Vagina (tissue), 2 donors: ENCODE results near the gene FAF2. TPM values are rescaled to one million over a fixed set of nuclear protein-coding genes. Genes with fewer than 3 reads are reported as not detected.

ENCODE experiments used
- DNase-seq, 2 donors: peaks; one replicate each; pipeline ENCODE4 v3.0.0-alpha.2; 2017; ENCODE audit errors: extremely low spot score in 2 of 2
- H3K27ac ChIP-seq: fragments of 200-600 bp; sonication (generic); one replicate; pipeline ENCODE4 v1.5.1; 2019
- H3K27me3 ChIP-seq: fragments of 200-600 bp; sonication (generic); one replicate; pipeline ENCODE4 v1.5.1; 2019
- H3K36me3 ChIP-seq, 2 donors: fragments of 200-600 bp; sonication (generic); one replicate each; pipeline ENCODE4 v1.5.1; 2017 to 2019
- H3K4me1 ChIP-seq: fragments of 200-600 bp; sonication (generic); one replicate; pipeline ENCODE4 v1.5.1; 2019
- H3K4me3 ChIP-seq, 2 donors: fragments of 200-600 bp; sonication (generic); 1 replicate in 1 of 2; 2 replicates in 1 of 2; pipeline ENCODE4 v1.5.1; 2016 to 2019
- H3K9me3 ChIP-seq: fragments of 200-600 bp; sonication (generic); one replicate; pipeline ENCODE4 v1.5.1; 2019
- POLR2A ChIP-seq, 2 donors: fragments of 450-650 bp; IDR thresholded peaks; one replicate each; pipeline ENCODE4 v1.6.1; 2017; ENCODE audit warnings: antibody characterized with exemption in 2 of 2, mild to moderate bottlenecking in 2 of 2, moderate library complexity in 2 of 2
- POLR2AphosphoS5 ChIP-seq, 2 donors: sonication (generic); formaldehyde crosslinking; IDR thresholded peaks; one replicate each; pipeline ENCODE4 v1.9.0; 2017; ENCODE audit warnings: antibody characterized with exemption in 2 of 2, mild to moderate bottlenecking in 2 of 2, low read depth in 1 of 2; ENCODE audit not compliant: insufficient read depth in 1 of 2
- intact Hi-C: fragments of 100-400 bp; cut with DNase I; formaldehyde crosslinking; loops from one replicate; pipeline ENCODE4 v1.15.1; 2023
- total RNA-seq: library from RNA; depleted of rRNA; stranded (reverse); fragments of >200 nt; gene quantifications from one replicate; pipeline ENCODE4 v1.2.3, GENCODE V29; 2016
- TF ChIP-seq, protein P1 (sequence below), 3 experiments: fragments of 450-650 bp in 2 of 3; fragments of 200-600 bp in 1 of 3; sonication (generic) in 1 of 3; IDR thresholded peaks; one replicate each; pipeline ENCODE4 v1.5.1; 2017 to 2019; ENCODE audit warnings: antibody characterized with exemption in 3 of 3, mild to moderate bottlenecking in 2 of 3, moderate library complexity in 2 of 3

FAF2 gene
- total RNA-seq, 1 donor from 2014 or later: 25.3 TPM

DNA sequence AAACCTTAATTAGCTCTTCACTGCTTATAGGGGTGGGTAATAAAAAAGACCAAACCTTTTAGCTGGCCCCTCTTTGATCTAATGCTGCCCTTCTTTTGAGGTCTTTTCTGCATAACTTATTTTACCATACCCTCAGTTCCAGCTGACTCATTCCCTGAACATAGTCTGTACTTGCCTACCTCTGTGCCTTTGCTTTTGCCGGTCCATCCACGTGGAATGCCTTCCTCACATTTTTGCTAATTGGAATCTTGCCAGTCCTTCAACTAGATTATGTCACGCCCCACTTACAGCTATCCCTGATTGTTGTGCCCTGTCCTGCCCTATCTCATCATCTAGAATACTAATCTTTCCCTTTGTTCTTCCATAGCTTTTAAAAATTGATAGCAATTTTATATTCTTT is 44.2 kb downstream of the FAF2 start:
- Histone ChIP-seq H3K9me3 (no peaks in the 10 kb centered on the region), H3K27me3 (no peaks in the 10 kb centered on the region), H3K27ac (no peak overlapping the region), H3K4me1 (peaks cover 13% of the 10 kb centered on the region), H3K36me3 (peaks cover 0 to 70% of the 10 kb centered on the region in 2 donors), H3K4me3 (no peak overlapping the region)
- DNase-seq: no peak
- intact Hi-C loops: no loop called here
- TF ChIP-seq POLR2AphosphoS5 (IDR thresholded peaks at IDR 0.05; ENCODE audit: insufficient read depth in 1 of 2, low read depth in 1 of 2) (no peak), POLR2A (IDR thresholded peaks at IDR 0.05) (no peak)
- TF ChIP-seq, protein P1, sequence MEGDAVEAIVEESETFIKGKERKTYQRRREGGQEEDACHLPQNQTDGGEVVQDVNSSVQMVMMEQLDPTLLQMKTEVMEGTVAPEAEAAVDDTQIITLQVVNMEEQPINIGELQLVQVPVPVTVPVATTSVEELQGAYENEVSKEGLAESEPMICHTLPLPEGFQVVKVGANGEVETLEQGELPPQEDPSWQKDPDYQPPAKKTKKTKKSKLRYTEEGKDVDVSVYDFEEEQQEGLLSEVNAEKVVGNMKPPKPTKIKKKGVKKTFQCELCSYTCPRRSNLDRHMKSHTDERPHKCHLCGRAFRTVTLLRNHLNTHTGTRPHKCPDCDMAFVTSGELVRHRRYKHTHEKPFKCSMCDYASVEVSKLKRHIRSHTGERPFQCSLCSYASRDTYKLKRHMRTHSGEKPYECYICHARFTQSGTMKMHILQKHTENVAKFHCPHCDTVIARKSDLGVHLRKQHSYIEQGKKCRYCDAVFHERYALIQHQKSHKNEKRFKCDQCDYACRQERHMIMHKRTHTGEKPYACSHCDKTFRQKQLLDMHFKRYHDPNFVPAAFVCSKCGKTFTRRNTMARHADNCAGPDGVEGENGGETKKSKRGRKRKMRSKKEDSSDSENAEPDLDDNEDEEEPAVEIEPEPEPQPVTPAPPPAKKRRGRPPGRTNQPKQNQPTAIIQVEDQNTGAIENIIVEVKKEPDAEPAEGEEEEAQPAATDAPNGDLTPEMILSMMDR (IDR thresholded peaks at IDR 0.05): no peak

DNA sequence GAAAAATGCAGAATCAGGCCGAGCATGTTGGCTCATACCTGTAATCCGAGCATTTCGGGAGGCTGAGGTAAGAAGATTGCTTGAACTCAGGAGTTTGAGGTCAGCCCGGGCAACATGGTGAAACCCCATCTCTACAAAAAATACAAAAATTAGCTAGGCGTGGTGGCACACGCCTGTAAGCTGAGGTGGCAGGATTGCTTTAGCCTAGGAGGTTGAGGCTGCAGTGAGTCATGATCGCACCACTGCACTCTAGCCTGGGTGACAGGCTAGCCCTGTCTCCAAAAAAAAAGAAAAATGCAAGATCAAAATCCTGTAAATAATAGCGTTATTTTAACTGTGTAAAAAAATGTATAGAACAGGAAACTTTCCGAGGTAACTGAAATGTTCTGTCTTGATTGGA is 49.7 kb downstream of the FAF2 start:
- no peaks in the 10 kb centered on the region for H3K27me3 ChIP-seq
- TF ChIP-seq POLR2AphosphoS5 (IDR thresholded peaks at IDR 0.05; ENCODE audit: insufficient read depth in 1 of 2, low read depth in 1 of 2): no peak
- H3K27ac ChIP-seq: no peak overlapping the region
- H3K4me3 ChIP-seq: no peak overlapping the region
- intact Hi-C loops: no loop called here
- peaks cover under 1% of the 10 kb centered on the region for H3K4me1 ChIP-seq
- no peaks in the 10 kb centered on the region for H3K9me3 ChIP-seq
- no peak for DNase-seq
- peaks cover 0 to 92% of the 10 kb centered on the region in 2 donors for H3K36me3 ChIP-seq

DNA sequence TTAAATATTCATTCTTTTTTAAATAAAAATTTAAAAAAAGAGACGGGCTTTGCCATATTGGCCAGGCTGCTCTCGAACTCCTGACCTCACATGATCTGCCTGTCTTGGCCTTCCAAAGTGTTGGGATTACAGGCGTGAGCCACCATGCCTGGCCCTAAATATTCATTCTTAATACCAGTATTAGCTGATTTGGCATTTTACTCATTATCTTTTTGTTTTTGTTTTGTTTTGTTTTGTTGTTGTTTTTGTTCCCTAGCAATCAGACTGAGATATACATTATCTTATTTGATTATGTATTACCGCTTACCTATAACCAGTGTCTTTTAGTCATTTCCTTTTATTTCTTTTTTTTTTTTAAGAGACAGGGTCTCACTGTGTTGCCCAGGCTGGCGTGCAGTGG is 51.1 kb downstream of the FAF2 start:
- Histone ChIP-seq H3K27ac (no peak overlapping the region), H3K36me3 (peaks cover 0 to 97% of the 10 kb centered on the region in 2 donors), H3K9me3 (no peaks in the 10 kb centered on the region), H3K4me1 (no peaks in the 10 kb centered on the region), H3K4me3 (no peak overlapping the region), H3K27me3 (no peaks in the 10 kb centered on the region)
- intact Hi-C loops: no loop called here
- TF ChIP-seq, protein P1 (IDR thresholded peaks at IDR 0.05): no peak
- TF ChIP-seq POLR2AphosphoS5 (IDR thresholded peaks at IDR 0.05; ENCODE audit: insufficient read depth in 1 of 2, low read depth in 1 of 2) (no peak), POLR2A (IDR thresholded peaks at IDR 0.05) (no peak)
- no peak for DNase-seq

DNA sequence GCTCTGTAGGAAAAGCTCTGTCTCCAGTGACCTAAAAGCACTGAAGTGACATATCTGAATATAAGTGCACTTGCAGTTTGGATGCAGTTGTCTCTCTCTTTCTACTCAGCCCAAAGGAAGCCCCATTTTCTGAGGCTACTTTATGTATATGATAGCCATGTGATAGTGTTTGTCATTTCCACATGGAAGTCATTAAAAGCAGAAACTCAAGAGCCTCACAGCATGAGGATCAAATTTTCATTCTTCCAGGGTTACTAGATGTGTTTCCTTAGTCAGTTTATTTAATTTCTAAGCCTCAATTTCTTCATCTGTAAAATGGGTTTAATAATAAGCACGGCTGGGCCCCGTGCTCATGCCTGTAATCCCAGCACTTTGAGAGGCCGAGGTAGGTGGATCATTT is 52.3 kb downstream of the FAF2 start:
- peaks cover 0 to 100% of the 10 kb centered on the region in 2 donors for H3K36me3 ChIP-seq
- no peaks in the 10 kb centered on the region for H3K27me3 ChIP-seq
- H3K4me3 ChIP-seq: no peak overlapping the region
- no peak for TF ChIP-seq POLR2A (IDR thresholded peaks at IDR 0.05)
- intact Hi-C loops: no loop called here
- H3K9me3 ChIP-seq: no peaks in the 10 kb centered on the region
- no peak overlapping the region for H3K27ac ChIP-seq
- H3K4me1 ChIP-seq: no peaks in the 10 kb centered on the region
- DNase-seq: no peak

DNA sequence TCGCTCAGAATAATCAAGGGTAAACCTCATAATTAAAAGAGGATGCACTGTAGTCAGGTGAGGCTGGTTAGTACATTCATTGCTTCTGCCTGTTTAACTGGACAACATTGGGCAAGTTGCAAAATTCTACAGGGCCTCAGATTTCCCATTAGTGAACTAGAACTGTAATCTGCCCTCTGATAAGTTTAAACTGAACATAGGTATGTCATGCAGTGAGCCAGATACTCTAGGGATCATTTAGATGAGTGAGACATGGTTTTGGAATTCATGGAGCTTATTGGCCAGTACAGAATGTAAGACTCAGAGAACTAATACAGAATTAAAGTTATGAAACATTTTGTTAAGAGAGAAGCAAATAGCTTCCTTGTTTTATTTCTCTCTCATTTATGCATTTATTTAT is 53.1 kb downstream of the FAF2 start:
- no peak for DNase-seq
- H3K36me3 ChIP-seq: peaks cover 0 to 94% of the 10 kb centered on the region in 2 donors
- no peak overlapping the region for H3K27ac ChIP-seq
- no peaks in the 10 kb centered on the region for H3K4me1 ChIP-seq
- H3K4me3 ChIP-seq: no peak overlapping the region
- no peaks in the 10 kb centered on the region for H3K27me3 ChIP-seq
- intact Hi-C loops: no loop called here
- H3K9me3 ChIP-seq: no peaks in the 10 kb centered on the region
- TF ChIP-seq, protein P1 (IDR thresholded peaks at IDR 0.05): no peak
- TF ChIP-seq POLR2A (IDR thresholded peaks at IDR 0.05) (no peak), POLR2AphosphoS5 (IDR thresholded peaks at IDR 0.05; ENCODE audit: insufficient read depth in 1 of 2, low read depth in 1 of 2) (no peak)

DNA sequence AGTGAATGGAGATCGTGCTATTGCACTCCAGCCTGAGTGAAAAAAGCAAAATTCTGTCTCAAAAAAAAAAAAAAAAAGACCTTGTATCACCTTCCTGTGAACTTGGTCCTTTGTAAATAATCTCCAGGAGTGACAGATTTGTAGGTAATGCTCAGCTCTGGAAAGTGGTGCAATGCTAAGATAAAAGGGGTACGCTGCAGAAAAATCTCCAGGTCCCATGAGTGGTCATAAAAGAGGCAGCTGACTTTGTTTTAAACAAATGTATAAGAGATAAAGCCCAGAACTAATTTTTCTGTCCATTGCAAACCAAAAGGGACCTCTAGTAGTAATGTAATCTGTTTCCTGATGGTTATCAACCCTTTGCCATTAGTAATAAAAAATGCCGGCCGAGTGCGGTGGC is 55.3 kb downstream of the FAF2 start:
- intact Hi-C loops: no loop called here
- H3K4me1 ChIP-seq: no peaks in the 10 kb centered on the region
- H3K4me3 ChIP-seq: no peak overlapping the region
- H3K27me3 ChIP-seq: no peaks in the 10 kb centered on the region
- no peak for TF ChIP-seq POLR2AphosphoS5 (IDR thresholded peaks at IDR 0.05; ENCODE audit: insufficient read depth in 1 of 2, low read depth in 1 of 2)
- TF ChIP-seq POLR2A (IDR thresholded peaks at IDR 0.05): no peak
- TF ChIP-seq, protein P1 (IDR thresholded peaks at IDR 0.05): no peak
- no peak overlapping the region for H3K27ac ChIP-seq
- H3K9me3 ChIP-seq: no peaks in the 10 kb centered on the region
- peaks cover 0 to 92% of the 10 kb centered on the region in 2 donors for H3K36me3 ChIP-seq
- no peak for DNase-seq
